DOHH2 (cell line): Measurements from ENCODE around the gene CCDC54.

Experiments
- CTCF ChIP-seq: fragments of 200-600 bp; sonication (generic); IDR thresholded peaks from one replicate; pipeline ENCODE4 v1.5.1; 2014; ENCODE audit warnings: antibody characterized with exemption, mild to moderate bottlenecking, low read depth, low read length; ENCODE audit not compliant: poor library complexity, severe bottlenecking
- EZH2phosphoT487 ChIP-seq: fragments of 200-600 bp; sonication (generic); IDR thresholded peaks from 2 replicates; pipeline ENCODE4 v1.6.1; 2017; ENCODE audit warnings: borderline replicate concordance, mild to moderate bottlenecking, antibody characterized with exemption, low read length, moderate library complexity, mixed read lengths

- no peak for TF ChIP-seq CTCF
- no peak for TF ChIP-seq EZH2phosphoT487
Measured at GRCh38 chr3:107347751-107348150, 29.5 kb upstream of the CCDC54 start.
